HL-60 (cell line): ENCODE results near the gene TLE7.

ENCODE experiments used
- DNase-seq, 2 experiments: peaks; one replicate each; pipeline ENCODE4 v3.0.0-alpha.2; 2010 to 2020; ENCODE audit warnings: low read depth in 1 of 2, low spot score in 1 of 2
- H3K27ac ChIP-seq: fragments of 250-450 bp; sonication (Bioruptor Pico); replicated peaks from 2 replicates; pipeline ENCODE4 v1.5.1; 2020; ENCODE audit warnings: mild to moderate bottlenecking, moderate library complexity
- H3K27me3 ChIP-seq: fragments of 250-450 bp; sonication (Bioruptor Pico); 2 replicates; pipeline ENCODE4 v1.5.1; 2021; ENCODE audit warnings: mild to moderate bottlenecking, moderate library complexity; ENCODE audit not compliant: insufficient read depth, poor library complexity, severe bottlenecking
- H3K4me3 ChIP-seq: replicated peaks from 2 replicates; pipeline ENCODE4 v1.5.1; 2011; ENCODE audit warnings: mild to moderate bottlenecking, control low read depth, low read length; ENCODE audit not compliant: insufficient read depth
- CTCF ChIP-seq: IDR thresholded peaks from one replicate; pipeline ENCODE4 v1.5.1; 2011; ENCODE audit warnings: low read length, control low read depth, inconsistent platforms; ENCODE audit not compliant: insufficient read depth
- GABPA ChIP-seq: IDR thresholded peaks from 2 replicates; pipeline ENCODE4 v1.6.1; 2012; ENCODE audit warnings: low read depth
- POLR2AphosphoS5 ChIP-seq: IDR thresholded peaks from 2 replicates; pipeline ENCODE4 v1.6.1; 2012; ENCODE audit warnings: low read depth
- REST ChIP-seq: IDR thresholded peaks from 2 replicates; pipeline ENCODE4 v1.6.1; 2012; ENCODE audit warnings: low read depth; ENCODE audit not compliant: insufficient replicate concordance
- SPI1 ChIP-seq: IDR thresholded peaks from 2 replicates; pipeline ENCODE4 v1.6.1; 2012; ENCODE audit warnings: low read depth, mild to moderate bottlenecking, borderline replicate concordance

The TLE7 gene

GRCh38 chr16:71387045-71387871 is 54.6 kb downstream of the TLE7 start:
- TF ChIP-seq SPI1 (no peak), POLR2AphosphoS5 (no peak), CTCF (no peak), REST (no peak), GABPA (no peak)
- Histone ChIP-seq H3K4me3 (no peak overlapping the region), H3K27me3 (no peaks in the 10 kb centered on the region), H3K27ac (no peak overlapping the region)
- peak in 1 of 2 experiments; percentile 36 for DNase-seq

- no peak for TF ChIP-seq POLR2AphosphoS5
- TF ChIP-seq REST, result no peak
- no peak for TF ChIP-seq GABPA
- no peak for TF ChIP-seq SPI1
- TF ChIP-seq CTCF, result no peak
- Histone ChIP-seq H3K27ac (no peak overlapping the region), H3K27me3 (peaks cover 2% of the 10 kb centered on the region), H3K4me3 (no peak overlapping the region)
- no peak for DNase-seq
Observed at GRCh38 chr16:71384073-71384724, 57.7 kb downstream of the TLE7 start.

- H3K27me3 ChIP-seq, result peaks cover 2% of the 10 kb centered on the region
- no peak for TF ChIP-seq POLR2AphosphoS5
- TF ChIP-seq CTCF, result no peak
- no peak for TF ChIP-seq SPI1
- no peak for TF ChIP-seq GABPA
- TF ChIP-seq REST, result no peak
- H3K4me3 ChIP-seq, result no peak overlapping the region
- DNase-seq, result no peak
- no peak overlapping the region for H3K27ac ChIP-seq
Observed at GRCh38 chr16:71383054-71383773, 58.6 kb downstream of the TLE7 start.
